Measurements from ENCODE around the gene CSF2.
"Not testable (repeated sequence)": the region's sequence is repeated elsewhere in the genome, so short reads cannot be mapped to it uniquely, and the experiment has no call there.

- TF ChIP-seq, protein P1, sequence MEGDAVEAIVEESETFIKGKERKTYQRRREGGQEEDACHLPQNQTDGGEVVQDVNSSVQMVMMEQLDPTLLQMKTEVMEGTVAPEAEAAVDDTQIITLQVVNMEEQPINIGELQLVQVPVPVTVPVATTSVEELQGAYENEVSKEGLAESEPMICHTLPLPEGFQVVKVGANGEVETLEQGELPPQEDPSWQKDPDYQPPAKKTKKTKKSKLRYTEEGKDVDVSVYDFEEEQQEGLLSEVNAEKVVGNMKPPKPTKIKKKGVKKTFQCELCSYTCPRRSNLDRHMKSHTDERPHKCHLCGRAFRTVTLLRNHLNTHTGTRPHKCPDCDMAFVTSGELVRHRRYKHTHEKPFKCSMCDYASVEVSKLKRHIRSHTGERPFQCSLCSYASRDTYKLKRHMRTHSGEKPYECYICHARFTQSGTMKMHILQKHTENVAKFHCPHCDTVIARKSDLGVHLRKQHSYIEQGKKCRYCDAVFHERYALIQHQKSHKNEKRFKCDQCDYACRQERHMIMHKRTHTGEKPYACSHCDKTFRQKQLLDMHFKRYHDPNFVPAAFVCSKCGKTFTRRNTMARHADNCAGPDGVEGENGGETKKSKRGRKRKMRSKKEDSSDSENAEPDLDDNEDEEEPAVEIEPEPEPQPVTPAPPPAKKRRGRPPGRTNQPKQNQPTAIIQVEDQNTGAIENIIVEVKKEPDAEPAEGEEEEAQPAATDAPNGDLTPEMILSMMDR (IDR thresholded peaks at IDR 0.05; ENCODE audit: poor library complexity), result not testable (repeated sequence)
- not testable (repeated sequence) for TF ChIP-seq EZH2 (IDR thresholded peaks at IDR 0.05; ENCODE audit: borderline replicate concordance)
These were observed 35.4 kb downstream of the CSF2 start for GRCh38 chr5:132108957-132109356.

All from hepatocyte (in vitro differentiated cells).